NCI-H460 (cell line): ENCODE results near the gene HP1BP3. TPM values are rescaled to one million over a fixed set of nuclear protein-coding genes. Genes with fewer than 3 reads are reported as not detected.
A peak's percentile ranks its signal among the peaks of the same experiment; 100 is the strongest.
"Not testable (repeated sequence)": the region's sequence is repeated elsewhere in the genome, so short reads cannot be mapped to it uniquely, and the experiment has no call there.

Experiments used
- DNase-seq: peaks from one replicate; pipeline ENCODE4 v3.0.0-alpha.2; 2016; ENCODE audit warnings: low read depth; ENCODE audit errors: extremely low read depth
- polyA plus RNA-seq: library from polyadenylated mRNA; depleted of rRNA; stranded (reverse); fragments of >200 nt; gene quantifications from 2 replicates; pipeline ENCODE4 v1.2.3, GENCODE V29; 2014; cell fraction: nucleus; rRNA removed
- total RNA-seq: library from RNA; depleted of rRNA; stranded (reverse); fragments of >200 nt; shearing (Covaris generic); gene quantifications from 2 replicates; pipeline ENCODE4 v1.2.3, GENCODE V29; 2014; rRNA removed

HP1BP3 gene
- total RNA-seq, result 152 and 154 TPM in 2 replicates
- 233 and 350 TPM in 2 replicates for polyA plus RNA-seq

- DNase-seq, result peak; percentile 31
Measured at GRCh38 chr1:20787029-20787839, at the start of gene HP1BP3. Gene HP1BP3, minus strand, starts transcription at chr1:20787307. Its CDS starts 6,867 bp downstream, at chr1:20780440.

GRCh38 chr1:20836230-20836629 lies 49.1 kb upstream of the HP1BP3 start:
- DNase-seq, result no peak

- DNase-seq, result no peak
Measured at GRCh38 chr1:20834780-20835179, 47.7 kb upstream of the HP1BP3 start.

- DNase-seq, result no peak
Measured at GRCh38 chr1:20834192-20834591, 47.1 kb upstream of the HP1BP3 start.

- no peak for DNase-seq
Measured at GRCh38 chr1:20830378-20830777, 43.3 kb upstream of the HP1BP3 start.

GRCh38 chr1:20829946-20830345 lies 42.8 kb upstream of the HP1BP3 start:
- no peak for DNase-seq

GRCh38 chr1:20829531-20829930 lies 42.4 kb upstream of the HP1BP3 start:
- DNase-seq, result no peak

GRCh38 chr1:20823845-20824244 lies 36.7 kb upstream of the HP1BP3 start:
- DNase-seq, result no peak

- no peak for DNase-seq
Measured at GRCh38 chr1:20821466-20821865, 34.4 kb upstream of the HP1BP3 start.

GRCh38 chr1:20819818-20820217 lies 32.7 kb upstream of the HP1BP3 start:
- DNase-seq, result no peak

GRCh38 chr1:20814534-20814871 lies 27.4 kb upstream of the HP1BP3 start:
- DNase-seq, result no peak

GRCh38 chr1:20811916-20812315 lies 24.8 kb upstream of the HP1BP3 start:
- no peak for DNase-seq

- no peak for DNase-seq
Measured at GRCh38 chr1:20793236-20793635, 6.1 kb upstream of the HP1BP3 start.

GRCh38 chr1:20792196-20792595 lies 5.1 kb upstream of the HP1BP3 start:
- DNase-seq, result no peak

- DNase-seq, result no peak
Measured at GRCh38 chr1:20790785-20791184, 3.7 kb upstream of the HP1BP3 start.

- DNase-seq, result not testable (repeated sequence)
Measured at GRCh38 chr1:20789598-20789997, 2.5 kb upstream of the HP1BP3 start.

- DNase-seq, result peak; percentile 24
Measured at GRCh38 chr1:20787840-20788795, 1.0 kb upstream of the HP1BP3 start.

- peak; percentile 91 for DNase-seq
Measured at GRCh38 chr1:20786253-20787028, 666 bp downstream of the HP1BP3 start.

GRCh38 chr1:20785907-20786252 lies 1.2 kb downstream of the HP1BP3 start:
- no peak for DNase-seq

GRCh38 chr1:20775700-20776099 lies 11.4 kb downstream of the HP1BP3 start:
- DNase-seq, result no peak

- no peak for DNase-seq
Measured at GRCh38 chr1:20771780-20772179, 15.3 kb downstream of the HP1BP3 start.
